CD4-positive, alpha-beta T cell treated with Interferon gamma for 1 hour (primary cell): Measurements from ENCODE around the gene POU2F1.

ENCODE experiments used
- DNase-seq: peaks from one replicate; pipeline ENCODE4 v3.0.0-alpha.2; 2020

The POU2F1 gene

DNA sequence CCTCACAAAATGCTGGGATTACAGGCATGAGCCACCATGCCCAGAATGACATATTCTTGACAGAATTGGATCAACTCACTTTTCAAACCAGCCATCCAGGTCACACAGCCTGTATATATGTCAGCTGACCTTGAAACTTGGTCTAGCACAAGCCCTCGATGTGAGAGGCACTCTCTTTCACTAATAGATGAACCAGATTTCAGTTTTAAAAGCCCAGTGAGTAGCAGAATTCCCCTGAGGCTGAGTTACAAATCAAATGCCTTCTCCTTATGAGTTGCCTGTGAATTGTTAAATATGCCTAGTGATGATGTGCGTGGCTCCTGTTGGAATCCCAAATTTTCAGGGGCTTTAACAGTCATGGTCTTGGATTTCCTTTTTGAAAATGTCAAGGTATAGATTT is 208.9 kb downstream of the POU2F1 start:
- DNase-seq, result no peak

DNA sequence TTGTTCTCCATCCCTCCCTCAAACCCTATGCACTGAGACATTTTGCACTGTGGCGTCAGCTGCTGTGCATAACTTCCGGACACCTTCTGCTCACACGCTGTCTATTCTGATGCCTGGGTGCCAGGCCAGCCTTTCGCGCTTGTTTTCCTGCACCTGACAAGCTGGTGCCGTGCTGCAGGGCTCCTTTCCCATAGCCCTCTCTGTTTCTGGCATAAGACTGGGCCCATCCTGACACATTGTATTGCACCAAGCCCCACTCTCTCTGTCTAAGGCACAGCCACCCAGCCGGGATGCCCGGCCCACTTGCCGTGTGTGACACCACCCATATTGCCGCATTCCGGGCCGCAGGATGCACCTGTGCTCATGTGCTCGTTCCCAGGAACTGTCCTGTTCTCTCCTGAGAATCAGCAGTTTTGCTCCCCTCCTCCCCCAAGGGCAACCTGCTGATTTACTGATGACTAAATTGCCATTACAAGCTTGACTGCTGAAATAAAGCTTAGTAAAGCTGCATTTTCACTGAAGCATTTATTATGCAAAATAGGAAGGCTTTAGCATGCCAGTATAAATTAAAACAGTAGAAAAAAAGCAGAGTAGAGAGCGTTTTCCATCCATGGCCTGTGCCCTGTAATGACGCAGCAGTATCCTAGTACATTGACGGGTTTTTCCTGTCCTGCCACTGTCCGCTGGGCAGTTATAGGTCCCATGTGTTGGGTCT is 209.6 kb downstream of the POU2F1 start:
- no peak for DNase-seq

DNA sequence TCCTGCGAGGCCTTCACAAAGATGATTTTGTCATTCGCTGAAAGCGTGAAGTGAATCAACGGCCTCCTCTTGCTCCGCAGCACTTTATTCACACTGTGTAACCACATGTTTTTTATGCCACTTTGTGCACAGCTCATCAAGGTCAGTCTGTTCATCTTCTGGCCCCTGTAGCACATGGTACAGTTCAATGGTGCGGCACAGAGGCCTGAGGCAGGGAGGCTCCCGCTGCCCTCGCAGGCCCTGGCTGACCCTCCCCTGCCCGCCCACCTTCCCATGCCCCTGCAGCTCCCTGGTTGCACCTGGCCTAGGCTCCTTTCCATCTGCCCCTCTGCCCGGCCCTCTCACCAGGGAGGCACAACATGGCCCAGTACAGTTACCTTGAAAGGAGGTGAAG is 210.2 kb downstream of the POU2F1 start:
- no peak for DNase-seq

DNA sequence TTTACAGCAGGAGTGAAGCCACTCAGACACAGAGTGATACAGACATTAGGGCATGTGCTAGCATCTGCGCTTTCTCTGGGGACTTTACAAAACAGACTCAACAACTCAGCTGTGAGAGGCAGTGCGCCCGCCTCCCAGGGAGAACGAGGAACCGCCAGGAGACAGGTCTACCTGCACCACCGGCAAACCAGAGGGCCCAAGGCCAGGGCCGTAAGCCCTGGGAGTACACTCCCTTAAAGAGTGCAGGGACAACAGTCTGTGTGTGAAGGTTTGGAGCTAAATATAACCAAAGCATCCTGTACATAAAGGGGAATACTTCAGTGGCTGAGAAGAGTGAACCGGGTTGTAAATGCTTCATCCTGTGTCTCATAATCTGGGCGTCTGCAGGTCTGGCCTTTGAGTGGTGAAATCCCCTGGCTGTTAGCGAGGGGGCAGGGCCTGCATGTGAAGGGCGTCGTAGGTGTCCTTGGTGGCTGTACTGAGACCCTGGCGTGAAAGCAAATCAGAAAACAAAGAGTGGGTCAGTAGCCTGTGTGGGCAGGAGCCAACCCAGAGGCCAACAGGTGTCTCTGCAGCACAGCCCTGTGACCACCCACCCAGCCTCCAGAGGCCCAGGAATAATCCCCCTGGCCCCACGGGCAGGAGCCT is 210.7 kb downstream of the POU2F1 start:
- DNase-seq, result no peak

DNA sequence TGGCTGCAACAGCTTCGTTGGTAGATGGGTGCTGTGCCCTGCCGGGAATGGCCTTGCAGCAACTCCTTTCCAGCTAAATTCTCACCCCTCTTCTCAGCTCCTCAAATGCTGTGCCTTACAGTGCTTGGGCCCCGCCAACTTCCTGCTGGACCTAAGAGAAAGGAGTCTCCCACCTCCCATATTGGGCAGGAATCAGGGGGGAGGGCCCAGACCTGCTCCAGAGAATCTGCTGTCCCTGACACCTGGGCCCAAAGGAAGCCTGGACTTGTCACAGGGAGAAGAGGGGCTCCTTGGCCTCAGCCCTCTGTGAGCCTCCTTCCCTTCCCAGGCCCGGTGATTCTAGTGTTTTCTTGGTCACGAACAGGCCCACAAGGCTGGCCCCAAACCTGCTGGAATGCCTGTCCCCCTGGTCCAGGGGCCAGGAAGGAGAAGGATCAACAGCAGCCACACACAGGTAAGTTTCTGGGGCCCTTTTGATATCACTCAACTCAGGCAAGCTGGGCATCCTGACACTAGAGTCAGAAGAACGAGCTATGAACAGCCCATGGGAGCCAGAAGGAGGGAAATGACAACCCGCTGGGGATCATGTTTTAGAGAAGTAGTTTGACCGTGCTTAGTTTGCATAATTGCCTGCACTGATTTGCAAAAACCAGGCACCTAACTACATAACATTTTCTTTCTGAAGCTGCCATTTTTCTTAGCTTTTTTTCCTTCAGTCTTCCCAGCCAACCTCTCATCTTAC is 211.4 kb downstream of the POU2F1 start:
- no peak for DNase-seq

DNA sequence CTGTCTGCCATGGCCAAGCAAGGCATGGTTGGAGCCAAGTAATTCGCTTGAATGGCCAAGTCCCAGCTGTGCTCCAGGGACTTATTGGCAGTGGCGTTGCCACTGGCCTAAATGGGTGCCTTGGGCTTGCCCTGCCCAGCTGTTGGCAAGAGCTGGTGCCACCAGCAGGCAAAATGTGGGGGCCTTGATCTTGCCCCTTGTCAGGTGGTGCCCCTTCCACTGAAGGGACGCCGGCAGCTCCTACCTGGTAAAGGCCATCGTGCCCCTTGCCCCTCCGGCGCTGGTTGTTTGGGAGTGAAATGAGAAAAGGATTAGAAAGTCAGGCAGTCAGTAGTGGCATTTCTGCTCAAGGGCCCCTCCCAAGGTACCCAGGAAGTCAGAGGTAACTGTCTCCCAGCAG is 212.1 kb downstream of the POU2F1 start:
- no peak for DNase-seq

DNA sequence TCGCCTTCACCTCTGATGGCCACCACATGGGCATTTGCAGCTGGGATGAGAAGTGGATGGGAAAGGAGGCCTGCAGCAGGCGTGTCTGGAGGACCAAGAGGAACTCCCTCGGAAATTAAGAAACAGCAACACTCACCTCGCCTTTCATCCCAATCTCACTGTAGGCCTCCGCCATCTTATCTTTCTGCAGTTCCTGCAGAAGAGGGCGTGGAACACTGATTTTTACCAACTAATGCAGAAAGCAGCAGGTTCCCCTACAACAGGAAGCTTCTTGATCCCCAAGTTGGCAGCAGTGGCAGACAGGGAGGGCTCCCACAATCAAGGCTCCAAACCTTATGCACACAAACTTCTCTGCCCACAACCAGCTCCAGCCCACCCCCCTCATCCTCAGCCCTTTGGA is 213.2 kb downstream of the POU2F1 start:
- DNase-seq, result no peak

DNA sequence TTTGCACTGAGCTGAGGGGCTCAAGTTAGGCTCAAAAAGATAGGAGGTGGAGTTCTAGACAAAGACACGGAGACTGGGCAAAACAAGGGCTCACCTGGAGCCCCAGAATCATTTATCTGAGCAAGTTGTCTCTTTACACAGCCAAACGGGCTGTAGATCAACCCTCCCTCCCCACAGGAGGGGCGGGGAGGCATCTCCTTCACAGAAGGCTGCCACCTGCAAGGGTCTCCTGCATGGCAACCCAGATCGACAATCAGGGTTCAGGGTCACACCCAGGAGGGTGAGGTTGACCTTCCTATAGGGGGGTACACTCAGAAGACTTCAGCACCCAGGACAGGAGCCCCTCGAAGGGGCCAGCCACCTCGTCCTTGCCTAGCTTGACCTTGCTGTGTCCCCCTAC is 213.6 kb downstream of the POU2F1 start:
- no peak for DNase-seq

DNA sequence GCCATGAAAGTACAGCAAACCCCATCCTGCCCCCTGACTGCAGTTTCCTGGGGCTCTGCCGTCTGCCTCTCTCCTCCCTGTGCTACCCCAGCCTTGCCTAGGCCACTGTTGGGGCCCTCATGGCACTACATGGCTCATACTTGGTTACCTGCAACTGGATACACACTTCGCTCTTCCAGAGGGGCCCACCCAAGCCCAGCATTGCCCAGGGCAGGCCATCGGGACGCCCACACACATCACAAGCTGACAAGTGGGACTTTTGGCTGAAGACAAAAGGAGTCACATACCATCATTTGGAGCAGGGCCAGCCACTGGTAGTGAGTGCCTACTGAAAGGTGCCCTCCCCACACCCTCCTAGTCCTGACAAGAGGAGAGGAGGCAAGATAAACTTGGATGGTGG is 214.8 kb downstream of the POU2F1 start:
- no peak for DNase-seq

DNA sequence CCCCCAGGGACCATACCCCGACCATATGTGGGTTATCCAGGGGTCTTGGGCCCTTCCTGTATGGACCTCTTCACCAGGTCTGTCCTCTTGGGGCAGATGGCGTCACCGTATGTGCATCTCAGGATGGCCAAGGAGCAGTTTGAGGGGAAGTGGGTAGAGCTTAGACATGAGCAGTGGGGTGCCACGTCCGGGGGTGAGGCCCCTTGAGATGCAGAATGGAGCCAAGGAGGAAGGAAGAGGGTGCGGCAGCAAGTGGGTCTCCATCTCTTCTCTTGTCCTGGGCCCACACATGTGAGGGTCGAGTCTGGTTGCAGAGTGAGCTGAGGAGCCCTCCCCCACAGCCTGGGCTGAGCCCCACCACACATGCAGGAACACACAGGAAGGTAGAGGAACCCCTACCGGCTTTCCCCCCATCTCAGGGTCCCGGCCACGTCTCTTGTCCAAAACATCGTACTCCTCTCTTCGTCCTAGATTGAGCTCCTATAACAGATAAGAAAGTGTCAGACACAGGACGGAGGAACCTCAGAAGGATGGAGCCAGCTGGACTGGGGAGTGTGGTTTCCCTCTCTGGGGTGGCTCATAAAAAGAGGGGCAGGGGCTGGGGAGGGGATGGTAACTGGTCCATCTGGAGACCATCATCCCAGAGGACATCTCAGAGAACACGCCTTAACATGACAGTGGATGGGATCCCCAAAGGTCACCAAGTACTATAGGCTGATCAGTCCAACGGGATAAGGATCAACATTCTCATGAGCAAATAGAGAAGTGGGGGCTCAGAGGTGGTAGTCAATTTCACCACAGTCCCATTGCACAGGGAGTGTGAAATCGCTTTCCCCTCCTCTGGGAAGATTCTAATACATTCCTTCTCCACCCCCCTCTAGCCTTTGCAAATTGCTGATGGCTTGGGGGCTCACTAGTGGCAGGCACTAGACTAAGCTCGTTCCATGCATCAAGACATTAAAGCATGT is 217.8 kb downstream of the POU2F1 start:
- DNase-seq, result no peak

DNA sequence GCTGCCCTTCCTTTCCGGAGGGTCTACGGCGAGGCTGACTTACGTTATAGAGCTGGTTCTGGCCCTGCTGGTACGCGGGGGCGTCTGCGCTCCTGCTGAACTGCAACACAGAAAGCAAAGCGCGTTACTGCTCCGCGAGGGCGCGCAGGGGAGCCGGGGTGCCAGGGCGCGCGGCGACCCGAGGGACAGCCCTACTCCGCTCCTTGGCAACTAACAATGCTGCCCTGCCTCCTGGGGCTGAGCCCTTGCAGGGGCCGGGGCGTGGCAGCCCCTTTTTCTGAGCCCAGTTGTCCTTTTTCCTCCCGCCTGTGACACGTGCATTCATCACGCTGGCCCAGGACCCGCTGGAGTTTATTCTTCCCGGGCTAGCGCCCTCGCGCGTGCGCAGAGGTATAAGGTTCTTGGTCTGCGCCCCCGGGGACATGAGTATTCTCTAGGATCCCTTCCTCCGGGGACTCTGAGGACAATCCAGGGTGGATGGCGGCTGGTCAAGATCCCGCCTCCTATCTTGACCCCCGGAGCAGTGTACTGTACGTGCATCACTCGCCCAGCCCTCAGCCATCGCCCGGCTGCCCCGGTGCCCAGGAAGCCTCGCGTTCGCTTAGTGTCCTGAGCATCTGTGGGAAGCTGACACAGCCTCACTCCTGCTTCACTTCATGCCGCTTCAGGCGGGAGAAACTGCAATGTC is 218.8 kb downstream of the POU2F1 start:
- no peak for DNase-seq

DNA sequence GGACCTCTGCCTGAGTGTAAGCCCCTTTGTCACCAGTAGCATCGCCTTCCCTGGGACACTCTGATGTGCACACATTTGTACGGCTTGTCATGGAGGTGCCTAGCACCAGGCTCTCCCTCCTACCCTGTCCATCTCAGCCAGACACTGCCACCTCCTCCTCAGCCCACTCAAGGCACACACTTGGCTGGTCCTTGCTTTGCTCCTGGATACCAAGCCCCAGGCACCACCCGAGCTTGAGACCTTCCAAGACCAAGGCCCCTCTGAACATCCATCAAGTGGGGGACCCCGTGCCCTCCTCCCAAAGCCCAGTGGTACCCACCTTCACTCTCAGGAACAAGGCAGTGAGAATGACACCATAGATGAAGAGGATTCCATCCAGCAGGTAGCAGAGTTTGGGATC is 219.7 kb downstream of the POU2F1 start:
- no peak for DNase-seq

DNA sequence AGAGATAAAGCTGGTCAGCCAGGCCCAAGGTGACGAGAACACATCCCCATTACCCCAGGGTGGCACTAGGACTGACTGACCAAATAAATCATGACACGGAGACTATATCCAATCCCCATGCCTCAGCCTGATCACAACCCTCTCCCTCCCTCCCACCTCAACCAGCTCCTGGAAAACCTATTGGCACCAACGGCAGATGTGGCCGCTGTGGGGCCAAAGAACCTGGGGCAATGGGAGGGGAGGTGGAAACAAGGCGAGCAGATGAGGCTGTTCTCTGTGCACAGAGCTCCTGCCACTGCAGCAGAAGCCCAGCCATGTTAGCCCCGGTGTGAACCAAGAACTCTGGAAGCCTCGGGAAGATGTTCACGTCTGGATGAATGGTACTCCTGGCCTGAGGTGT is 220.1 kb downstream of the POU2F1 start:
- no peak for DNase-seq

DNA sequence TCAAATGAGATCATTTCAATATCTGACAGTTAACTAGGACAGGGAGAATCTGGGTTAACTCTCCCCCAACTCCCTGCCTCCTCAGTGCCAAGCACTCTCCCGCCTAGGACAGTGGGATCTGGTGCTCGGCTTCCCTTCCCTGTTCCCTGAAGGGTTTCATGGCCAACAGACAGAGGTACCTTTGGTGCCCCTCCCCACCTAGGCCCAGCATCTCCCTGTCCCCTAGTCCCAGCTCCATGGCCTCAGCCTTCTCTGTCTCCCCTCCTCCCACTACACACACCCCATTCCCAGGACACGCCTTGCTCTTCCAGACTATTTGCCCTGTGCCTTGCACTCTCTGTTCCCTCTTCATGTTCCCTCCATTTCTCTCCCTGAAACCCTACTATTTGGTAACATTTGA is 220.5 kb downstream of the POU2F1 start:
- no peak for DNase-seq

DNA sequence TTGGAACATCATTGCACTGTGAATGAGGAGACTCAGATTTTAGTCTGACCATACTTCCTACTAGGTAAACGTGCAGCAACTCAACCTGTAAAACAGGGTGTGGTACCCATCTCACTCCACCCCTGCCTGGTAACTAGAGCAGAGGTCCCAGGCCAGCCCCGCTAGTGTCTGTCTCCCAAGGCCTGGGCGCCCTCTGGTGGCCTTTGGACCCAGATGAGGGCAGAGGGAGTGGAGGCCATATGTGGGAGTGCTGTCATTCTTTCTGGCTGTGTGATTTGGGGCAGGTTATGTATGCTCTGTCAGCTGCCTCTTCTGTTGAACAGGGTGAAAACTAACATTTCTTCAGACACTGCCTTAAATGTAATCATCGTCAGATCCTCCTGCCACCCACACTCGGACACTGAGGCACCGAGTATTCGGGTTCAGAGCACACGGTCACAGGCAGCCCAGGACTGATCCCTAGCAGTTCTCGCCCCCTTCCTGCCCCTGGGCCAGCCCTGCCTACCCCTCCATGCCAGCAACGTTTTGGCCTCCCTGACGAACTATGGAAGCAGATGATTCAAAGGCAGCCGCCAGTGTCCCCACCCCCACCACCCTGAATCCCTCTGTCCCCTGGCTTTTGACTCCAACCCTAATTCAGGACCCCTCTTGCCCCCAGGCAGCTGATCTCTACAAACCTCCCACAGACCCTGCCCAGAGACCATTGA is 221.6 kb downstream of the POU2F1 start:
- peak; percentile 86 for DNase-seq

DNA sequence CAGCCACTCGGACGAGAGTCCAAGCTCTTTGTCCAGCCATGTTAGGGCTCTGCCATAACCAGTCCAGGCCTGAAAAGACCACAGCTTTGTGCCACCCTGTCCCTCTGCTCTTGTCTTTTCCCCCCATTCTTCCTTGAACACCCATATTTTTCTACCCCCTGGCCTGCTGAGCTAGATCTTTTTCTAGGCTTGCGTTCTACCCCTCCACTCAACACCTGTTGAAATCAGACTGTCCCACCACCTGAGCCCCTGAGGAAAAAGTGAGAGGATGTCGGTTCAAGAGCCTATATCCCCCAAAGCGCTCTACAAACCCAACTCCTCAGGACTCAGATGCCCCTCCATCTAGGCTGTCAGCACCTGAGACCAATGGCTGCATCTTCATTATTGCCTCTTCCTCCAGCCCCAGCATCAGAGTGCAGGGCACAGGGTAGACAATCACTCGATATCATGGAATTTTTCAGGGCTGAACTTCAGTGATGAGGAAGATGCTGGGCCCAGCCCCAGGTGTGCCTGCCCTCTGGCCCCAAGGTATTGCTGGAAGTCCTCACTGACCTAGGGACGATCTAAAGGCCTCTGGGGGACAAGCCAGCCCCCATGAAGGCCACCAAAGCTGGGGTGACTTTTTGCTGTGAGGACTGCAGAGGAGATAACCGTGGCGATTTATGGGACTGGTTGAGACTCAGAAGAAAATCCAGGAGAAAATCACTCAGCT is 222.3 kb downstream of the POU2F1 start:
- DNase-seq, result no peak

DNA sequence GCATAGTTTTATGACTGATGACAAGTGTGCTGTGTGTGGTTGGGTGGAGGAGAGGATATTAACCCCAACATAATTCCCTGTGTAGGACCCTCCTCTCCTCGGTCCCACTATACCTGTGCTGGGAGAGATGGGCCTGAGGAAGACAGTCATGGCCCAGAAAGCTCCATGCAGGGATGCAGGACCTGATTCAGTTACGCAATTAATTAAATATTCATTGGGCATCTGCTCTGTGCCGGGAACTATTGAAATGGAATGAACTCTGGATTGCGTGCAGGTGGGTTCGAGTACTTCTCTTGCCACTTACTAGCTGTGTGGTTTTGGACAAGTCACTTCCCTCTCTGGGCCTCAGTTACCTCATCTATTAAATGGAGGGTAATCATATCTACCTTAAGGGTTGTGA is 223.1 kb downstream of the POU2F1 start:
- no peak for DNase-seq

DNA sequence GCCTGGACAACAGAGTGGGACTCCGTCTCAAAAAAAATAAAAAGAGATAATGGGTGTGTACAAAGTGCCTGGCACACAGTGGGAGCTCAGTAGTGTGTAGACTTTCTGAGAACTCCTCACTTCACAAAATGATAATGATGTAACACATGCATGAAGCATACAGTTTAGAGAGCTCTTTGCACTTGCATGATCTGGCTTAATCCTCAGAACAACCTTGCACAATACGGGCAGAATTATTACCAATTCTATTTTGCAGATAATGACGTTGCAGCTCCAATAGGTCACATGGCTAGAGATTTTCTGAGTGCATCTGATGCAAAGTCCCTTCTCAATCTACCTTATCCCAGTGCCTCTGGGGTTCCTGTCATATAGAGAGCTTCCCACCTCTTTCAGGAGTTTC is 226.3 kb downstream of the POU2F1 start:
- DNase-seq, result no peak

DNA sequence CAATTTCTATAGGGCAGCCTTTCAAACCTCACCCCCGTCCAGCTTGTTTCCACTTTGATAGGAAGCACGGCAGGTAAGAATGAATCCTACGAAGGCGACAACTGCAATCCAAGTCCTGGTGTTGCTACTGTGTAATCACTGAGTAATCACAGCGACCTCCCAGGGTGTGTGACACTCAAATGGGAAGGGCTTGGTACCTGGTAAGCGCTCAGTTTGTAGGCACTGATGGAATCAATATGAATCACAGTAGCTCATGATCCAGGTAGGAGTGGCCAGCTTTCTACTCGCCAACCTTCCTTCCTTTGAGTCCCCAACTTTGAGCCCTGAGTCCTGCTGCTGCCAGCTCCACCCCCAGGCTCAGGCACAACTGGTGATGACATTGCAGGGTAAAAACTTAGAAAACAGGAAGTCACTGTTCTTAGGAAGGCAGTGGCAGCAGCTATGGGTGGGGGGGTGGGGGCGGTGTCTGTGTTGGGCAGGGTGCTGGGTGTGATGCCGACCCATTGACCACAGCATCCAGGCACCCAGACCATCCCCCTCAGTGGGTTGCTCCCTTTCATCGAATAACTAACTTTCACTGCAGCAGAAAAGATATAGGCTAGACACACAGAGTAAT is 226.9 kb downstream of the POU2F1 start:
- peak; percentile 81 for DNase-seq

DNA sequence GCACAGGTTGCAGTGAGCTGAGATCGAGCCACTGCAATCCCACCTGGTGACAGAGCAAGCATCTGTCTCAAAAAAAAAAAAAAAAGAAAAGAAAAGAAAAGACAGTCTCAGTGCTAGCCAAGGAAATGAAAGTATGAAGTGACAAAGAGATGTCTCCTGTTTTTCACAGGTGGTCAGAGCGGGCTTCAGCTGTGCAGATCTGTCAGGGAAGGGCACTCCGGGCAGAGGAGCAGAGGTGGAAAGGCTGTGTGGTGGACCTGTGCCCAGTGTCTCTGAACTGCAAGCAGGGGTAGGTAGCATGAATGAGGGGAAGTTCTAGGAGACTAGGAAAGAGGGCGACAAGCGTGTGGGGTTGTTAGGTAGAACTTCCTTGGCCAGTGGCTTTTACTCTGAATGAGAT is 230.2 kb downstream of the POU2F1 start:
- no peak for DNase-seq

DNA sequence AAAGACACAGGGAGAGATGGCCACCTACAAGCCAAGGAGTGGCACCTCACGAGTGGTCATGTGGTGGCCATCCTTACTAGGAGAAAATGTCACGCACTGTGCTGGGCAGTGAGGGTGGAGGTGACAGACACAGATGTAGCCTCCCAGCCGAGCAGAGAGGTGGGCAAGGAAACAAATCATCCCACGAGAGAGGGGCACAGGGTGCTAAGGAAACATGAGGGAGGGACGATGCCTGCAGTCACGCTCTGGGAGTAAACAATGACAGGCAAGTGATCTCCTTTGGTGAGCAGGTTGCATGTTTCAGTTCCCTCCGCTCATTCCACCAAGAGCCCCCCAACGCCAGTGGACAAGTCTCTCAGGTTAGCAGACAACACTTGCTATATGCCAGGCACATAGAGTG is 231.8 kb downstream of the POU2F1 start:
- no peak for DNase-seq
